LHCN-M2 (cell line): ENCODE results near the gene CDK17. TPM values are rescaled to one million over a fixed set of nuclear protein-coding genes. Genes with fewer than 3 reads are reported as not detected.
"Not testable (repeated sequence)": the region's sequence is repeated elsewhere in the genome, so short reads cannot be mapped to it uniquely, and the experiment has no call there.

ENCODE experiments used
- DNase-seq: peaks from one replicate; pipeline ENCODE4 v3.0.0-alpha.2; 2012; ENCODE audit warnings: low read depth
- total RNA-seq: library from RNA; depleted of rRNA; stranded (reverse); fragments of >200 nt; gene quantifications from 2 replicates; pipeline ENCODE4 v1.2.3, GENCODE V29; 2014

Gene CDK17
- total RNA-seq, 1 experiment from 2014 or later = 73.7 TPM

- not testable (repeated sequence) for DNase-seq
Observed at GRCh38 chr12:96393229-96393628, 7.0 kb downstream of the CDK17 start.

DNA sequence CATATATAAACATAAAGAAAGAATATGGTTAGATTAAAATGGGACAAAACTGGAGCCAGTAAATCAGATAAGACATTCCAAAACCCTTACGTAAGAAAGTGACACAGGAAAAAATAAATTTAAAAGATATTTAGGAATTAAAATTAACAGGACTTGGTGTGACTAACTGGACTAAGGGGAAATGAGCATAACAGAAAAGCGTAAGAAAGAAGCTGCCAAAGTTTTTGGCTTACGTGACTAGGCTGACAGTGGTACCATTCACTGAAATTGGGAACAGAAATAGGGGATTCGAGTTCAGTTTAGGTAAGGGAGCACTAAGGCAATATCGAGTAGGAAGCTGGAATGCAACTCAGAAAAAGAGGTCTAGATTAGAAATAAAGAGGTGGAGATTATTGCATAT is 7.8 kb downstream of the CDK17 start:
- DNase-seq = no peak

DNA sequence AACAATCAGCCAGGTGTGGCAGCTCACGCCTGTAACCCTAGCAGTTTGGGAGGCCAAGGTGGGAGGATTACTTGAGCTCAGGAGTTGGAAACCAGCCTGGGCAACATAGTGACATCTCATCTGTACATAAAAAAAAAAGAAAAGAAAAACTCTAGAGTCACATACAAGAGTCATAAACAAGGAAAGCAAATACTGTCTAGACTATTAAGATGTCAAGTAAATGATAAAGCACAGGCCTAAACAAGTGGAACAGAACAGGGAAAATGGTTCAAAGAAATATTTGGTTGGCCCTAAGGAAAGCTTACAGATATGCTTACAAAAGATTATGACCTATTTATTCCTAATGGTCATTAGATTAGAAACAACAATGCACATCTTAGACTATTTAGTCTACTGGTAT is 12.3 kb downstream of the CDK17 start:
- no peak for DNase-seq

DNA sequence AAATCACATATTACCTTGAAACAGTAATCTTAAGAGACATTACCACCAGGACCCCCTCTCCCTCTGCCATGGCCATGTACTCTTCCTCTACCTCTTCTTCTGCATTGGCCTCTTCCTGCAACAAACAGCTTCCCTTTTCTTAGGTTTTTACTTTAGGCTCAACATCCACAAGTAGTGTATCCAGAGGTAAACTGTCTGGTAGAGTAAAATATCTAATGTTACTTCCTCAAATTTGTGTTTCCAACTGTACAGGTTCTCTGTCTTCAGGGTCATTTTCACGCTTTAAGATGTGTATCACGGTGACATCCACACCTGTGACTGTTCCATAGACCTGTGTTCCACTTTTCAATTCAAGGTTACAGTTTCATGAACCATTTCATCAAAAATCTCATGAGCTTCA is 13.4 kb downstream of the CDK17 start:
- no peak for DNase-seq

DNA sequence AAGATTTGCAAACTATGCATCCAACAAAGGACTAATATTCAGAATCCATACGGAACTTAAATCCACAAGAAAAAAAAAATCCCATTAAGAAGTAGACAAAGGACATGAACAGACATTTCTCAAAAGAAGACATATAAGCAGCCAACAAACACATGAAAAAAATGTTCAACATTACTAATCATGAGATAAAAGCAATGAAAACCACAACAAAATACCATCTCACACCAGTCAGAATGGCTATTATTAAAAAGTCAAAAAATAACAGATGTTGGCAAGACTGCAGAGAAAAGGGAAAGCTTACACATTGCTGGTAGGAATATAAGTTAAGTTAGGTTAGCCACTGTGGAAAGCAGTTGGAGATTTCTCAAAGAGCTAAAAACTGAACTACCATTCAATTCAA is 16.2 kb downstream of the CDK17 start:
- peak; percentile 77 for DNase-seq

DNA sequence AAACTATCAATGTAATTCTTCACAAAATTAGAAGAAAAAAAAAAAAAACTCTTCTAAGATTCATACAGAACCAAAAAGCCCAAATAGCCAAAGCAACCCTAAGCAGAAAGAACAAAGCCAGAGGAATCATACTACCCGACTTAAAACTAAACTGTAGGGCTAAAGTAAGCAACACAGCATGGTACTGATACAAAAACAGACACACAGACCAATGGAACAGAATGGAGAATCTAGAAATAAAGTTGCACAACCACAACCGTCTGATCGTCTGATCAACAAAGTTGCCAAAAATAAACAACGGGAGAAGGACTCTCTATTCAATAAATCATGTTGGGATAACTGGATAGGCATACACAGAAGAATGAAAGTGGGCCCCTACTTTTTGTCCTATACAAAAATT is 16.9 kb downstream of the CDK17 start:
- DNase-seq = no peak

DNA sequence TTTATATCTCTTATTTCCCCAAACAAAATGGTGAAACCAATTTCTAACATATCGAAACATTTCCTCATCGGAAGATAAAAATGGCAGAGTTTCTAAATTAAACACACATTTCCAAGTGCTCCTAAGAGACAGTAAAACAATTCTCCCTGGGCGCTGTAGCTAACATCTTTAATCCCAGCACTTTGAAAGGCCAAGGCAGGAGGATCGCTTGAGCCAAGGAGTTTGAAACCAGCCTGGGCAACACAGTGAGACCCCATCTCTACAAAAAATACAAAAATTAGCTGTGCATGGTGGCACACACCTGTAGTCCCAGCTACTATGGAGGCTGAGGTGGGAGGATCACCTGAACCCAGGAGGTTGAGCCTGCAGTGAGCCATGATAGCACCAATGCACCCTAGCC is 20.5 kb downstream of the CDK17 start:
- not testable (repeated sequence) for DNase-seq

DNA sequence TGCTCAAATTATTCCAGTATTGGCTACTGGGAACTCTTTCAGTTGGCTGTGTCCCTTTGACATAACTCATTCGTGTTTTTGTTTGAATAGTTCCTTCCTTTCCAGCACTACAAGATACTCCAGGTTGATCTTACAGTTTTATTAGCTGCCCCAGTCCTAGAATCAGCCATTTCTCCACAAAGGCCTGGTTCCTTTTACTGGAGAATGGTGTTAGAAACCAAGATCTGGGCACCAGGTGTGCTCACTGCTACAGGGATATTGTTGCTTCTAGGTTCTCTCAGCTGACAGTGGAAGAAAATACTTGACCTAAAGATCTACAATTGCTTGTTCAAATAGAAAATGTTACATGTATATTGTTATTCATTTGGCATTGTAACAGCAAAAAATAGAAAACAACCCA is 21.9 kb downstream of the CDK17 start:
- no peak for DNase-seq

- DNase-seq = no peak
Observed at GRCh38 chr12:96376865-96377264, 23.4 kb downstream of the CDK17 start.

DNA sequence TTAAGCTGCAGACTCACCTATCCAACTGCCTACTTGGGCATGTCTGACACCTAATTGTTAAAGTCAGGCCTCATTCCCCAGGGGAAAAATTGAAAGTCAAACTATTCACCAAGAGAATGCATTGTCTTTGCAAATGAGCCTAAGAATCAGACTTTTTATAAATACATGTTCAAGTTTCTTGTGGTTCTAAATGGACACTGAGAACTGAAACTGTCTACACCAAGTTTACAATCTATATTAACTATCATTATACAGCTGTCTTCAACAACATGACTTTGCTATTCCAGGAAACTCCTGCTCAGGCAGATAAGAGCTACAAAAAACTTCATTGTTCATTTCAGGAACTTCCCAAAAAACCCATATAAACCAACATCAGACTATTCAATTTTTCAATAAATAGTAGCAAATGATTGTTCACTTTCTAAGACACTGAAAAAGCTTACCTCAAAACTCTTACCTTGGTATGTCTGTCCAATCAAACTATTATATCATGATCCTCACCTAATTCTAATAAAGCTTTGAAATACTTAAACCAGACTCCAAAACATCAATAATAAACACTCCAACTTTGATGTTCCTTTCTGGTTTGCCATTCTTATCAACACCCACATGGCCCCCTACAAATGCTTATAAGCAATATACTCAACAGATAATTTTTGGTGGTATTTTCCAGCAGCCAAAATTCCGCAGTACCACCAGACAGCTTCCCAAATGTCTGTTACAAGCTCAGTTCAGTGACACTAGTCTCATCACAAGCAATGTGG is 24.2 kb downstream of the CDK17 start:
- no peak for DNase-seq

DNA sequence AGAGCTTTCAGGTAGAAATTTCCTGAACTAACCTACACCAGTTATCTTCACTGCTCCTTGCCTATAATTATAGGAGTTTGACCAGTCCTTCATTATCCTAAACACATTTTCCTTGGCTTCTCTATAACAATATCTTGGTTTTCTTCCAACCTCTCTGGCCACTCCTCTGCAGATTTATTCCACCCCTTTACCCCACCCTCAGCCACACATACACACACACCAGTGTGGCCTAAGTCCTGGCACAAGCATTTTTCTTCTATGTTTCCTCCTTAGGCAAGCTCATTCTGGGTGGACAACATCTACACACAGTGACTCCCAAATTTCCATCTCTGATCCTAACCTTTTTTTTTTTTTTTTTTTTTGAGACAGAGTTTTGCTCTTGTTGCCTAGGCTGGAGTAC is 25.1 kb downstream of the CDK17 start:
- no peak for DNase-seq

- no peak for DNase-seq
Observed at GRCh38 chr12:96371790-96372699, 28.2 kb downstream of the CDK17 start.

- DNase-seq = no peak
Observed at GRCh38 chr12:96371138-96371789, 29.0 kb downstream of the CDK17 start.

DNA sequence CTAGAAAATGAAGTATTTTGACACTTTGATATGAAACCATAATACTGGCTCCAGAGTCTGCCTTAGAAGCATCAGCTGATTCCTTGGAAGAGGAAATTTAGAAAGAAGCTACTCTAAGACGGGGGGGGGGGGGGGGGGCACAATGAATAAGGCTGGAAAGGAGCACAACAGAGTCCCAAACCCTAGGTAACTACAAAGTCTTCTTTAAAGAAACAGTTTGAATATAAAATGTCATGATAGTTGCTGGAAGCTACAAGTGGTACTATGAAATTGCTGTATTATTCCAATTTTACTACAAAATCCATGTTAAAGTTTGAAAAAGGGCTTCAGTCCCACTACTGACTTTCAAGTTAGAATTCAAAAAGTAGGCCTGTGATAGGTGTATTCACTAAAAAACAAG is 31.6 kb downstream of the CDK17 start:
- DNase-seq = no peak

DNA sequence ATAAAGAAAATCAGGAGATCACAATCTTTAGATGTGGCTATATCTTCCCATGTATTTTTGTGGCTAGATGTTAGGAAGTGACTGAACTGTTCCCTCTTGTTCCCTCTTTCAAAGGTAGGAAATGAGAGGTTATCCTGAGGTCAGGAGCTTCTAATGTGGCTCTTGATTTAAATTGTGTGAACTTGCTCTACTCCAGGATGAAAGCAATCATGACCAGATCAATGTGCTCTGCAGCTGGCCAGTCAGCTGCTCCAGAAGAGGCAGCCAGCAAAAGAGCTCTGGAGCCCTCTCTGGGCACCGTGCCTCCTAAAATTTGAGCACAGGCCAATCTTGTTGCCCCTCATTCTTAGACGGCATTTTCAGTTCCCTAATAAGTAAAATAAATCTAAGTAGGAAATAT is 32.0 kb downstream of the CDK17 start:
- DNase-seq = peak; percentile 53

DNA sequence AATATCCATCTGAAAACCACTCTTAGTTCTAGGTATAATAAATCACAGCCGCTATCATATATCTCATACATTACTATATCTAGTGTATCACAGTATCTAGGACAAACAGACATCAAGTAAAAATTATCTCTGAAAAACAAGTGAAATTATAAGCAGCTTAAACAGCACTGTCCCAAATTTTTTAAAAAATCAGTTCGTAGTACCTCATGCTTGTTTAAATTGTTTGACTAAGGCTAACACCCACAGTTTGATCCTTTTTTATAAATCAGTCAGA is 33.9 kb downstream of the CDK17 start:
- DNase-seq = no peak

DNA sequence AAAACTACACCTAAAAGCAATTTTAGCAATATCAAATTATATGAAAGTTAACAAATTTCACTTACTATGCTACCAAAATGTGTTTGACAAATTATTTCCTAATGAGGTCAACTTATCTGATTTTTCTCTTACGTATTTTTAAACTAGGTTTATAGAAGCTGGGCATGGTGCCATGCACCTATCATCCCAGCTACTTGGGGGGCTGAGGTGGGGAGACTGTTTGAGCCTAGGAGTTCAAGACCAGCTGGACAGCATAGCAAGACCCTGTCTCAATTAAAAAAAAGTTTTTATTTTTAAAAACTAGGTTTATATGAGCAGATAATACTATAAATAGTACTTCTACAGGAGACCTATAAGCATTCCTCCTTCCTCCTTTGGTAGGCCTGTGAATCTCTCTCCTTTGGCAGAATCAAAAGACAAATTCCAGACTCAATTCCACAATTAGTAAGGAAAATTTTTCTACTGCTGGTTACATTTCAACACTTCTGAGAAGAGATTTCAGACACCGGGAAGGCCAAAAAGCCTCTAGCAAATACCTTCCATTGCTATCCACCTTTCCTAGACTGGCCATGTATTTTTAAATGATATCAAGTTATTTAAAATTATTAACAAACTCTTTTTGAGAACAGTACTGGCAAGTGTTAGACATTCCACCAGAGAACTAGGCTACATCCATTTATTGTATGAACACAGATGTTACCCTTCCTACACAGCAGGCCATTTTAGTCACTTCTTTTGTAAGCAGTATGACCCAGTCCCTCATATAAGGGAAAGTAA is 34.4 kb downstream of the CDK17 start:
- DNase-seq = no peak

DNA sequence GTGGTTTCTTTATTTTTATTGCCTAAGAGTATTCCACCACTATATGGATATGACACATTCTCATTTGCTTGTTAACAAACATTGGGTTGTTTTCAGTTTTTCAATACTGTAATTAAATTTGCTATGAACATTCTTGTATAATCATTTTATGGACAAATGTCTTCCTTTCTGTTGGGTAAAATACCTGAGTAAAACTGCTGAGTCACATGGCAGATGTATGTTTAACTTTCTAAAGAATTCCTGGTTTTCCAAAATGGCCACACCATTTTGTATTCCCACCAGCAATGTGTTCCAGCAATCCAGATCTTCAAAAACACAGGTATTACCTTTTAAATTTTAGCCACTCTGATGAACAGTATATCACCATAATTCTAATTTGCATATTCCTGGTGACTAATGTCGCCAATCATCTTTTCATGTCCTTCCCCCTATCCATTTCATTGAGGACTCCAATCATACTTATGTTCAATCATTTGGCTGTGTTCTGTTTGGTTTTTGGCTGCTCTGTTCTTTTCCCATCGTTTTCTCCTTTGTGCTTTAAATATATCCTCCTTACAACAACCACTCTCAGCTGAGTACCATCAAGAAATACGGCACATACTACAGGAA is 36.0 kb downstream of the CDK17 start:
- DNase-seq = no peak

GRCh38 chr12:96361074-96361473 is 39.2 kb downstream of the CDK17 start:
- DNase-seq = no peak

DNA sequence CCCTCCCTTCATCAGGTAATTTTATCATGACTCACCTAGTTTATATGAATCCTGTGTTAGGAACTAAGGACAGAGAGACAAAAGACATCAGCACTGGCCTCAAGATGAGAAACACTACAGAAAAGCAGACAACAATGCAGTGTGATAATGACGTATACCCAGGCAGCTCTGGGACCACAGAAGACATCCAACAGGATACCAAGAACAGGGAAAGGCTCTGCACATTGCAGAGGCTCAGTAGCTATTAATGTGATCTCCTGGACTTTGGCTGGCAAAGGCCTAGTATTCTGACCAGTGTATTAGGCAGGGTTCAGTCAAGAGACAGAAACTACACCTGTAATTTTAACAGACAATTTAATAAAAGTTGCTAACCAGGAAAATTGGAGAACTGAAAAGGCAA is 39.7 kb downstream of the CDK17 start:
- DNase-seq = no peak

DNA sequence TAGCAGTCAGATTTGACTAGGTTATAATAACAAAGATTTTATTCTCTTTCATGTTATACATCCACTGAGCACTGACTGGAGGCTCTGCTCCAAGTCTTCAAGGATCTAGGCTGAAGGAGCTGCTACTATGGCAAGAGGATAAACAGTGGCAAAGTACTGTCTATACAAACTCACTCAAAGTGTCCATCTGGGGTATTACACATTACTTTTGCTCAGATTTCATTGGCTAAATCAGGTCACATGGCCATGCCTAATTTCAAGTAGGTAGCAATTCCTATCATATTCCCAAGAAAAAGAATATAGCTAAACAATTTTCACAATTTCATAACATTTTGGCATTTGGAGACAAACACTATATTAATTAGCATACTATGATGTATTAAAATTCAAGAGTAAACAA is 40.9 kb downstream of the CDK17 start:
- DNase-seq = no peak
